ENCODE measurements around the gene HOXD8. TPM values are rescaled to one million over a fixed set of nuclear protein-coding genes. Genes with fewer than 3 reads are reported as not detected.

HOXD8 gene
- polyA plus RNA-seq, 1 of the 3 experiments (the other 2 are of a cell fraction), result 6.4 TPM

DNA sequence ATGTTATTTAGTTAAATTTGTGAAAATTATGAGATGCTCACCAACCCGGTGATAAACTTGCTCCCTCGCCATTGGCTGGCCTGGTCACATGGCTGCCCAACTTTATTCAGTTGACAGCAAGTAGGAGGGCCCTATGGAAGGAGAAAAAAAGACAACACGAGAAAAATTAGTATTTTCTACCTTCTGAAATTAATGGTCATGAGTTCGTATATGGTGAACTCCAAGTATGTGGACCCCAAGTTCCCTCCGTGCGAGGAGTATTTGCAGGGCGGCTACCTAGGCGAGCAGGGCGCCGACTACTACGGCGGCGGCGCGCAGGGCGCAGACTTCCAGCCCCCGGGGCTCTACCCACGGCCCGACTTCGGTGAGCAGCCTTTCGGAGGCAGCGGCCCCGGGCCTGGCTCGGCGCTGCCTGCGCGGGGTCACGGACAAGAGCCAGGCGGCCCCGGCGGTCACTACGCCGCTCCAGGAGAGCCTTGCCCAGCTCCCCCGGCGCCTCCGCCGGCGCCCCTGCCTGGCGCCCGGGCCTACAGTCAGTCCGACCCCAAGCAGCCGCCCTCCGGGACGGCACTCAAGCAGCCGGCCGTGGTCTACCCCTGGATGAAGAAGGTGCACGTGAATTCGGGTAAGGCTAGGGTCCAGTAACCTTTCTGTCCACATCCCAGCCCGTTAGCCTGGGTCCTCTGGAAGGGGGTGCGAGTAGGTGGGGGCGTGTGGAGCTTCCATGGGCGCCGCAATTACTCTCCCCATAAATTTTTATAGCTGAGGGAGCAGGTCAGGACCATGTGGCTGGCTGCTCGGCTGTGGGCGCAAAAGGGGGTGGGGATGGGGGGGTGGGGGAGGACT, 22.2 kb downstream of the HOXD8 start, which contains the start of gene HOXD4:
TSS of gene HOXD4 (plus strand) at position 109 of the 846 bp plus-strand sequence. CDS start at position 193, 84 bp downstream.
- Histone ChIP-seq H2AFZ (ENCODE audit: low read depth) (no peak within 1 kb of the TSS), H3K27ac (ENCODE audit: low read depth in 2 of 2, low read length in 1 of 2) (no peak within 1 kb of the TSS), H3K4me1 (ENCODE audit: control insufficient read depth in 1 of 2, insufficient read depth in 2 of 2, low read depth in 1 of 2, low read length in 1 of 2) (peaks cover 0 to 11% of the 10 kb centered on the region in 2 experiments; a peak in 1 of 4 replicates), H3K4me3 (ENCODE audit: low read depth in 2 of 2, low read length in 1 of 2) (no peak within 1 kb of the TSS), H3K36me3 (replicated peaks in 1 of 2; ENCODE audit: control insufficient read depth in 1 of 2, insufficient read depth in 2 of 2, low read length in 1 of 2) (peaks cover 0 to 27% of the 10 kb centered on the region in 2 experiments), H3F3A (replicated peaks; ENCODE audit: insufficient read depth) (no peaks in the 10 kb centered on the region), H3K79me2 (ENCODE audit: insufficient read depth) (no peaks in the 10 kb centered on the region), H3K9ac (no peak within 1 kb of the TSS), H3K9me2 (no peaks in the 10 kb centered on the region), H3K27me3 (ENCODE audit: insufficient read depth) (no peaks in the 10 kb centered on the region), H3K4me2 (no peak within 1 kb of the TSS), H3K9me3 (no peaks in the 10 kb centered on the region), H4K20me1 (ENCODE audit: insufficient read depth) (no peaks in the 10 kb centered on the region)
- ChIA-PET POLR2A (no interaction called here), CTCF (interaction anchor here (0.9 to 4.4 kb wide), 3 partner anchors 12 to 403 kb away, joined by 3 to 24 read pairs (median 5); no protein-coding TSS in a partner anchor)
- 95% methylated on average over 42 of the region's 55 CpGs for WGBS (ENCODE audit: low lambda C conversion rate)
- TF ChIP-seq, protein P1, sequence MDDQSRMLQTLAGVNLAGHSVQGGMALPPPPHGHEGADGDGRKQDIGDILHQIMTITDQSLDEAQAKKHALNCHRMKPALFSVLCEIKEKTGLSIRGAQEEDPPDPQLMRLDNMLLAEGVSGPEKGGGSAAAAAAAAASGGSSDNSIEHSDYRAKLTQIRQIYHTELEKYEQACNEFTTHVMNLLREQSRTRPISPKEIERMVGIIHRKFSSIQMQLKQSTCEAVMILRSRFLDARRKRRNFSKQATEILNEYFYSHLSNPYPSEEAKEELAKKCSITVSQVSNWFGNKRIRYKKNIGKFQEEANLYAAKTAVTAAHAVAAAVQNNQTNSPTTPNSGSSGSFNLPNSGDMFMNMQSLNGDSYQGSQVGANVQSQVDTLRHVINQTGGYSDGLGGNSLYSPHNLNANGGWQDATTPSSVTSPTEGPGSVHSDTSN (IDR thresholded peaks at IDR 0.05), result no peak
- no peak for TF ChIP-seq JUND (IDR thresholded peaks at IDR 0.05)
- TF ChIP-seq REST (IDR thresholded peaks at IDR 0.05; ENCODE audit: low read depth, low read length), result no peak
- TF ChIP-seq RFX5 (IDR thresholded peaks at IDR 0.05; ENCODE audit: low read length), result no peak
- TF ChIP-seq, protein P2, sequence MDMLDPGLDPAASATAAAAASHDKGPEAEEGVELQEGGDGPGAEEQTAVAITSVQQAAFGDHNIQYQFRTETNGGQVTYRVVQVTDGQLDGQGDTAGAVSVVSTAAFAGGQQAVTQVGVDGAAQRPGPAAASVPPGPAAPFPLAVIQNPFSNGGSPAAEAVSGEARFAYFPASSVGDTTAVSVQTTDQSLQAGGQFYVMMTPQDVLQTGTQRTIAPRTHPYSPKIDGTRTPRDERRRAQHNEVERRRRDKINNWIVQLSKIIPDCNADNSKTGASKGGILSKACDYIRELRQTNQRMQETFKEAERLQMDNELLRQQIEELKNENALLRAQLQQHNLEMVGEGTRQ (IDR thresholded peaks at IDR 0.05; ENCODE audit: borderline replicate concordance, low read depth, low read length), result no peak
- DNase-seq, result no peak

GRCh38 chr2:176152350-176153181, 23.1 kb downstream of the HOXD8 start:
- no peaks in the 10 kb centered on the region for H3K9me3 ChIP-seq
- H3F3A ChIP-seq (replicated peaks; ENCODE audit: insufficient read depth), result no peaks in the 10 kb centered on the region
- H3K9ac ChIP-seq, result no peak overlapping the region
- peaks cover 0 to 27% of the 10 kb centered on the region in 2 experiments for H3K36me3 ChIP-seq (replicated peaks in 1 of 2; ENCODE audit: control insufficient read depth in 1 of 2, insufficient read depth in 2 of 2, low read length in 1 of 2)
- H3K4me3 ChIP-seq (ENCODE audit: low read depth in 2 of 2, low read length in 1 of 2), result no peak overlapping the region
- CTCF ChIA-PET, result interaction anchor here (0.7 to 4.4 kb wide), 2 partner anchors 13 to 486 kb away, joined by 3 to 24 read pairs; no protein-coding TSS in a partner anchor
- no peak overlapping the region for H3K4me2 ChIP-seq
- H3K4me1 ChIP-seq (ENCODE audit: control insufficient read depth in 1 of 2, insufficient read depth in 2 of 2, low read depth in 1 of 2, low read length in 1 of 2), result peaks cover 0 to 13% of the 10 kb centered on the region in 2 experiments; a peak in 1 of 4 replicates
- H3K27ac ChIP-seq (ENCODE audit: low read depth in 2 of 2, low read length in 1 of 2), result no peak overlapping the region
- POLR2A ChIA-PET, result no interaction called here
- DNase-seq, result no peak
- H4K20me1 ChIP-seq (ENCODE audit: insufficient read depth), result no peaks in the 10 kb centered on the region
- 96% methylated on average over 47 of the region's 48 CpGs for WGBS (ENCODE audit: low lambda C conversion rate)
- no peaks in the 10 kb centered on the region for H3K9me2 ChIP-seq
- H3K79me2 ChIP-seq (ENCODE audit: insufficient read depth), result no peaks in the 10 kb centered on the region
- H2AFZ ChIP-seq (ENCODE audit: low read depth), result no peak overlapping the region
- no peaks in the 10 kb centered on the region for H3K27me3 ChIP-seq (ENCODE audit: insufficient read depth)
- no peak for TF ChIP-seq YY1 (IDR thresholded peaks at IDR 0.05; ENCODE audit: low read depth)
- TF ChIP-seq, protein P3, sequence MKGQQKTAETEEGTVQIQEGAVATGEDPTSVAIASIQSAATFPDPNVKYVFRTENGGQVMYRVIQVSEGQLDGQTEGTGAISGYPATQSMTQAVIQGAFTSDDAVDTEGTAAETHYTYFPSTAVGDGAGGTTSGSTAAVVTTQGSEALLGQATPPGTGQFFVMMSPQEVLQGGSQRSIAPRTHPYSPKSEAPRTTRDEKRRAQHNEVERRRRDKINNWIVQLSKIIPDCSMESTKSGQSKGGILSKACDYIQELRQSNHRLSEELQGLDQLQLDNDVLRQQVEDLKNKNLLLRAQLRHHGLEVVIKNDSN (IDR thresholded peaks at IDR 0.05; ENCODE audit: borderline replicate concordance, low read depth), result no peak
- TF ChIP-seq JUND (IDR thresholded peaks at IDR 0.05), result no peak
- TF ChIP-seq RXRA (IDR thresholded peaks at IDR 0.05; ENCODE audit: borderline replicate concordance, low read depth), result no peak
- no peak for TF ChIP-seq GABPA (IDR thresholded peaks at IDR 0.05; ENCODE audit: low read depth)
- TF ChIP-seq MEF2A (IDR thresholded peaks at IDR 0.05; ENCODE audit: borderline replicate concordance, low read depth), result no peak
- TF ChIP-seq MXI1 (IDR thresholded peaks at IDR 0.05; ENCODE audit: low read depth, low read length), result no peak
- TF ChIP-seq, protein P1 (IDR thresholded peaks at IDR 0.05), result no peak
- no peak for TF ChIP-seq FOXJ3 (CRISPR knock-in tag; IDR thresholded peaks at IDR 0.05)
- no peak for TF ChIP-seq FOSL2 (IDR thresholded peaks at IDR 0.05; ENCODE audit: borderline replicate concordance, low read depth)
- TF ChIP-seq SMC3 (IDR thresholded peaks at IDR 0.05; ENCODE audit: low read depth, low read length), result no peak

Data from SK-N-SH (cell line).